Panc1 (cell line): ENCODE measurements around the gene STAC3.

Source experiments
- POLR2AphosphoS5 ChIP-seq: IDR thresholded peaks from 2 replicates; pipeline ENCODE4 v1.6.1; 2012; ENCODE audit warnings: mild to moderate bottlenecking, low read depth, low read length, moderate library complexity
- TF ChIP-seq, protein P1 (sequence below): fragments of 450-650 bp; IDR thresholded peaks from 2 replicates; pipeline ENCODE4 v1.5.1; 2017; ENCODE audit warnings: mild to moderate bottlenecking
- TF ChIP-seq, protein P2 (sequence below), 2 experiments: IDR thresholded peaks; 2 replicates each; pipeline ENCODE4 v1.6.1; 2011 to 2012; ENCODE audit warnings: low read depth in 2 of 2, control low read depth in 1 of 2, low read length in 1 of 2, mild to moderate bottlenecking in 1 of 2, moderate library complexity in 1 of 2; ENCODE audit not compliant: insufficient read depth in 1 of 2

DNA sequence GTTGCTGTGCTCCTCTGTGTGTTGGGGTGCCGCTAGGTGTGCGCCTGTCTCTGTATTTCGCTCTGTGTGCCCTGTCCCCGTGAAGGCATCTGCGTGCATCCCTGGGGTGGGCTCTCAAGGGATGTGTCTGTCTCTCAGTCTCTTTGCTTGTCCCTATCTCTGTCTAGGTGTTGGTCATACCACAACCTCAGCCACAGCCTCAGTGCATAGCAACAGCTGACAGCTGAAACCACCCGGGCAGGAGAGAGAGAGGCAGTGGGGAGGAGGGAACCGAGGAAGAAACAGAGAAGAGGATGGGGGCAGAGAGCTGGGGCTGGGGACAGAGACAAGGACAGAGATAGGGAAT is 35.3 kb downstream of the STAC3 start:
- TF ChIP-seq, protein P1, sequence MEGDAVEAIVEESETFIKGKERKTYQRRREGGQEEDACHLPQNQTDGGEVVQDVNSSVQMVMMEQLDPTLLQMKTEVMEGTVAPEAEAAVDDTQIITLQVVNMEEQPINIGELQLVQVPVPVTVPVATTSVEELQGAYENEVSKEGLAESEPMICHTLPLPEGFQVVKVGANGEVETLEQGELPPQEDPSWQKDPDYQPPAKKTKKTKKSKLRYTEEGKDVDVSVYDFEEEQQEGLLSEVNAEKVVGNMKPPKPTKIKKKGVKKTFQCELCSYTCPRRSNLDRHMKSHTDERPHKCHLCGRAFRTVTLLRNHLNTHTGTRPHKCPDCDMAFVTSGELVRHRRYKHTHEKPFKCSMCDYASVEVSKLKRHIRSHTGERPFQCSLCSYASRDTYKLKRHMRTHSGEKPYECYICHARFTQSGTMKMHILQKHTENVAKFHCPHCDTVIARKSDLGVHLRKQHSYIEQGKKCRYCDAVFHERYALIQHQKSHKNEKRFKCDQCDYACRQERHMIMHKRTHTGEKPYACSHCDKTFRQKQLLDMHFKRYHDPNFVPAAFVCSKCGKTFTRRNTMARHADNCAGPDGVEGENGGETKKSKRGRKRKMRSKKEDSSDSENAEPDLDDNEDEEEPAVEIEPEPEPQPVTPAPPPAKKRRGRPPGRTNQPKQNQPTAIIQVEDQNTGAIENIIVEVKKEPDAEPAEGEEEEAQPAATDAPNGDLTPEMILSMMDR = no peak
- TF ChIP-seq, protein P2, sequence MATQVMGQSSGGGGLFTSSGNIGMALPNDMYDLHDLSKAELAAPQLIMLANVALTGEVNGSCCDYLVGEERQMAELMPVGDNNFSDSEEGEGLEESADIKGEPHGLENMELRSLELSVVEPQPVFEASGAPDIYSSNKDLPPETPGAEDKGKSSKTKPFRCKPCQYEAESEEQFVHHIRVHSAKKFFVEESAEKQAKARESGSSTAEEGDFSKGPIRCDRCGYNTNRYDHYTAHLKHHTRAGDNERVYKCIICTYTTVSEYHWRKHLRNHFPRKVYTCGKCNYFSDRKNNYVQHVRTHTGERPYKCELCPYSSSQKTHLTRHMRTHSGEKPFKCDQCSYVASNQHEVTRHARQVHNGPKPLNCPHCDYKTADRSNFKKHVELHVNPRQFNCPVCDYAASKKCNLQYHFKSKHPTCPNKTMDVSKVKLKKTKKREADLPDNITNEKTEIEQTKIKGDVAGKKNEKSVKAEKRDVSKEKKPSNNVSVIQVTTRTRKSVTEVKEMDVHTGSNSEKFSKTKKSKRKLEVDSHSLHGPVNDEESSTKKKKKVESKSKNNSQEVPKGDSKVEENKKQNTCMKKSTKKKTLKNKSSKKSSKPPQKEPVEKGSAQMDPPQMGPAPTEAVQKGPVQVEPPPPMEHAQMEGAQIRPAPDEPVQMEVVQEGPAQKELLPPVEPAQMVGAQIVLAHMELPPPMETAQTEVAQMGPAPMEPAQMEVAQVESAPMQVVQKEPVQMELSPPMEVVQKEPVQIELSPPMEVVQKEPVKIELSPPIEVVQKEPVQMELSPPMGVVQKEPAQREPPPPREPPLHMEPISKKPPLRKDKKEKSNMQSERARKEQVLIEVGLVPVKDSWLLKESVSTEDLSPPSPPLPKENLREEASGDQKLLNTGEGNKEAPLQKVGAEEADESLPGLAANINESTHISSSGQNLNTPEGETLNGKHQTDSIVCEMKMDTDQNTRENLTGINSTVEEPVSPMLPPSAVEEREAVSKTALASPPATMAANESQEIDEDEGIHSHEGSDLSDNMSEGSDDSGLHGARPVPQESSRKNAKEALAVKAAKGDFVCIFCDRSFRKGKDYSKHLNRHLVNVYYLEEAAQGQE (IDR thresholded peaks at IDR 0.05; ENCODE audit: insufficient read depth in 1 of 2, low read depth in 2 of 2, low read length in 1 of 2) = no peak
- no peak for TF ChIP-seq POLR2AphosphoS5
